NCI-H774 (cell line): ENCODE data around the gene DHX35.
"Not testable (repeated sequence)": the region's sequence is repeated elsewhere in the genome, so short reads cannot be mapped to it uniquely, and the experiment has no call there.

Experiments used
- DNase-seq: peaks from one replicate; lab custom pipeline; 2025; lab: John Stamatoyannopoulos, UW

DHX35 gene

GRCh38 chr20:38979434-38979833, 17.3 kb downstream of the DHX35 start:
- no peak for DNase-seq

GRCh38 chr20:38979842-38980241, 17.7 kb downstream of the DHX35 start:
- no peak for DNase-seq

- DNase-seq: no peak
These were observed 20.1 kb downstream of the DHX35 start for GRCh38 chr20:38982291-38982690.

GRCh38 chr20:38985060-38985459, 22.9 kb downstream of the DHX35 start:
- no peak for DNase-seq

- no peak for DNase-seq
These were observed 23.5 kb downstream of the DHX35 start for GRCh38 chr20:38985603-38986170.

GRCh38 chr20:38986663-38987062, 24.5 kb downstream of the DHX35 start:
- DNase-seq: no peak

GRCh38 chr20:38987777-38988176, 25.6 kb downstream of the DHX35 start:
- DNase-seq: no peak

- no peak for DNase-seq
These were observed 28.6 kb downstream of the DHX35 start for GRCh38 chr20:38990728-38991127.

- no peak for DNase-seq
These were observed 29.9 kb downstream of the DHX35 start for GRCh38 chr20:38991814-38992704.

- no peak for DNase-seq
These were observed 33.4 kb downstream of the DHX35 start for GRCh38 chr20:38995536-38996044.

- DNase-seq: not testable (repeated sequence)
These were observed 34.7 kb downstream of the DHX35 start for GRCh38 chr20:38996866-38997265.

GRCh38 chr20:38997622-38998021, 35.5 kb downstream of the DHX35 start:
- DNase-seq: no peak

- DNase-seq: no peak
These were observed 37.1 kb downstream of the DHX35 start for GRCh38 chr20:38999217-38999616.

- no peak for DNase-seq
These were observed 38.1 kb downstream of the DHX35 start for GRCh38 chr20:38999965-39000910.

- peak; percentile 84 for DNase-seq
These were observed 42.4 kb downstream of the DHX35 start for GRCh38 chr20:39004508-39004907.

- DNase-seq: no peak
These were observed 47.2 kb downstream of the DHX35 start for GRCh38 chr20:39009348-39009747.

- DNase-seq: no peak
These were observed 48.4 kb downstream of the DHX35 start for GRCh38 chr20:39010496-39010895.

GRCh38 chr20:39013662-39014109, 51.5 kb downstream of the DHX35 start:
- no peak for DNase-seq

- DNase-seq: no peak
These were observed 53.9 kb downstream of the DHX35 start for GRCh38 chr20:39016041-39016440.

- no peak for DNase-seq
These were observed 54.4 kb downstream of the DHX35 start for GRCh38 chr20:39016506-39016905.

GRCh38 chr20:39019027-39019426, 56.9 kb downstream of the DHX35 start:
- DNase-seq: no peak

GRCh38 chr20:39019805-39020325, 57.7 kb downstream of the DHX35 start:
- DNase-seq: no peak
